ENCODE results near the gene RAB4B.

The RAB4B gene

DNA sequence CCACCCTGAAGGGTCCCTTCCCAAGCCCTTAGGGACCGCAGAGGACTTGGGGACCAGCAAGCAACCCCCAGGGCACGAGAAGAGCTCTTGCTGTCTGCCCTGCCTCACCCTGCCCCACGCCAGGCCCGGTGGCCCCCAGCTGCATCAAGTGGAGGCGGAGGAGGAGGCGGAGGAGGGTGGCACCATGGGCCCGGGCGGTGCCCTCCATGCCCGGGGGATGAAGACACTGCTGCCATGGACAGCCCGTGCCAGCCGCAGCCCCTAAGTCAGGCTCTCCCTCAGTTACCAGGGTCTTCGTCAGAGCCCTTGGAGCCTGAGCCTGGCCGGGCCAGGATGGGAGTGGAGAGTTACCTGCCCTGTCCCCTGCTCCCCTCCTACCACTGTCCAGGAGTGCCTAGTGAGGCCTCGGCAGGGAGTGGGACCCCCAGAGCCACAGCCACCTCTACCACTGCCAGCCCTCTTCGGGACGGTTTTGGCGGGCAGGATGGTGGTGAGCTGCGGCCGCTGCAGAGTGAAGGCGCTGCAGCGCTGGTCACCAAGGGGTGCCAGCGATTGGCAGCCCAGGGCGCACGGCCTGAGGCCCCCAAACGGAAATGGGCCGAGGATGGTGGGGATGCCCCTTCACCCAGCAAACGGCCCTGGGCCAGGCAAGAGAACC lies 22.4 kb downstream of the RAB4B start:
- DNase-seq (ENCODE audit: low read depth), result no peak
- peak overlapping the region; percentile 98 for H3K4me3 ChIP-seq (ENCODE audit: control insufficient read depth, low read depth, low read length)
- TF ChIP-seq CTCF (IDR thresholded peaks at IDR 0.05; ENCODE audit: control insufficient read depth, insufficient read depth, low read depth, low read length, missing control alignments), result no peak

DNA sequence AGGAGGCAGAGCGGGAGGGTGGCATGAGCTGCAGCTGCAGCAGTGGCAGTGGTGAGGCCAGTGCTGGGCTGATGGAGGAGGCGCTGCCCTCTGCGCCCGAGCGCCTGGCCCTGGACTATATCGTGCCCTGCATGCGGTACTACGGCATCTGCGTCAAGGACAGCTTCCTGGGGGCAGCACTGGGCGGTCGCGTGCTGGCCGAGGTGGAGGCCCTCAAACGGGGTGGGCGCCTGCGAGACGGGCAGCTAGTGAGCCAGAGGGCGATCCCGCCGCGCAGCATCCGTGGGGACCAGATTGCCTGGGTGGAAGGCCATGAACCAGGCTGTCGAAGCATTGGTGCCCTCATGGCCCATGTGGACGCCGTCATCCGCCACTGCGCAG lies 22.9 kb downstream of the RAB4B start:
- peak overlapping the region; percentile 98 for H3K4me3 ChIP-seq (ENCODE audit: control insufficient read depth, low read depth, low read length)
- no peak for DNase-seq (ENCODE audit: low read depth)
- TF ChIP-seq CTCF (IDR thresholded peaks at IDR 0.05; ENCODE audit: control insufficient read depth, insufficient read depth, low read depth, low read length, missing control alignments), result no peak

DNA sequence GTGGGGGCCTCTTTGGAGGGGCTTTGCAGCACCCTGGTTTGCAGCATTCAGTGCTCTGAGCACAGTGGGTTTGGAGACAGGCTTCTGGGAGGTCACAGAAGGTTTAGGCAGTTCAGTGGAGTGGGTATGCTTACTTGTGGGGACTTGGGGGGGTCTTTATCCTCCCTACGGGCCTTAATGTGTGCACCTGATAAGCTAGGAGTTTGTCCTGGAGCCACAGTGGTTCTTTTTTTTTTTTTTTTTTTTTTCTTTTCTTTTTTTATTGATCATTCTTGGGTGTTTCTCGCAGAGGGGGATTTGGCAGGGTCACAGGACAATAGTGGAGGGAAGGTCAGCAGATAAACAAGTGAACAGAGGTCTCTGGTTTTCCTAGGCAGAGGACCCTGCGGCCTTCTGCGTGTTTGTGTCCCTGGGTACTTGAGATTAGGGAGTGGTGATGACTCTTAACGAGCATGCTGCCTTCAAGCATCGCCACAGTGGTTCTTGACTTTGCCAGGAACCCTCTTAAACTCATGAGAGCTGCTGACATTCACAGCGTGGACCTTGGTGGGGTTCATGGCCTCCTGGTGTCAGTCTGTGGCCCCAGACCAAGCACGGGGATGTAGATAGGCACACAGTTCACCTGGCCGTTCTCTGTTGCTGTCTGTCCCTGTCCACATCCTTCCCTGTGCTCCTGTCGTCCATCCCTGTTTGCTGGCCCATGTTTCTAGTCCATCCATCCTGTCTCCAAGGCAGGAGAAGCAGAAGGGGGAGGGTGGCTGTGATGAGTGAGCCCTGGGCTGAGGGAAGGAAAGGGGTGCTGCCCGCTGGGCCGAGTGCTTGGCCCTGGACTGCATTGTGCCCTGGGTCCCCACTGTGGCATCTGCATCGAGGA lies 23.6 kb downstream of the RAB4B start:
- peak overlapping the region; percentile 98 for H3K4me3 ChIP-seq (ENCODE audit: control insufficient read depth, low read depth, low read length)
- no peak for TF ChIP-seq CTCF (IDR thresholded peaks at IDR 0.05; ENCODE audit: control insufficient read depth, insufficient read depth, low read depth, low read length, missing control alignments)
- DNase-seq (ENCODE audit: low read depth), result no peak

- DNase-seq (ENCODE audit: low read depth), result no peak
- peak overlapping the region; percentile 16 for H3K4me3 ChIP-seq (ENCODE audit: control insufficient read depth, low read depth, low read length)
- TF ChIP-seq CTCF (IDR thresholded peaks at IDR 0.05; ENCODE audit: control insufficient read depth, insufficient read depth, low read depth, low read length, missing control alignments), result no peak
Observed at GRCh38 chr19:40802300-40803169, 24.5 kb downstream of the RAB4B start.

DNA sequence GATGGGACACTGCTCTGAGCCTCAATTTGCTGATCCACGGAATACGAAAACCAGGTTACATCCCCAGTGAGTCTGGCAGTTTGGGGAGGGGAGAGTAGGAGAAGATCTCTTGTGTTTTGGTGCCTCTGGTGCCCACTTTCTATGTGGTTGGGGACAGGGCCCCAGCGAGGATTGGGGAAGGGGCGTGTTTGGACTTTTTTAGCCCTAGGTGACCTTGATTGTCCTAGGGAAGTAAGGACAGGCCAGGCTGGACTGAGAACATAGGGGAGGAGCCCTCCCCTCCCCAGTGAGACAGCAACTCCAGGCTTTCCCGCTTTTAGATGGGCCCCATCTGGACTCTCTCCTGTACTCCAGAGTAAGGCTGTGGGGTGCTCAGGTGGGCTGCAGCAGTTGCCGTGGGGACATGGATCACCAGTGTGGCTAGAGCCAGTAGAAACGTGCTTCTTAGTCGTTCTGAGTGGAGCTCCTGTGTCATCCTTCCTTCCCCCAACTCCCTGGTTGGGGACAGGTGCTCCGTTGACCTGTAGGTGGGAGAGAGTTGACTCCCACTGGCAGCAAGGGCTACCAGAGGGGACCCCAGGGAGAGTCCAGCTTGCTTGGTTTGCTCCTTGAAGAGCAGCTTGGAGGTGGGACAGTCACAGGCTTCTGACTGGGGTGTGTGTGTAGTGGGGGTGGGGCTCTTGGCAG lies 25.3 kb downstream of the RAB4B start:
- no peak for TF ChIP-seq CTCF (IDR thresholded peaks at IDR 0.05; ENCODE audit: control insufficient read depth, insufficient read depth, low read depth, low read length, missing control alignments)
- H3K4me3 ChIP-seq (ENCODE audit: control insufficient read depth, low read depth, low read length), result no peak overlapping the region
- DNase-seq (ENCODE audit: low read depth), result no peak

Measured in AG09309 (cell line).